Epithelial cell of esophagus (primary cell): ENCODE data around the gene OSBPL3.

Source experiments
- DNase-seq: peaks from one replicate; pipeline ENCODE4 v3.0.0; 2010; ENCODE audit warnings: low read depth
- H3K4me3 ChIP-seq: 2 replicates; pipeline ENCODE4 v1.5.1; 2011; ENCODE audit warnings: mild to moderate bottlenecking, low read length, control low read depth
- CTCF ChIP-seq: IDR thresholded peaks from 2 replicates; pipeline ENCODE4 v1.5.1; 2011; ENCODE audit warnings: low read depth, mild to moderate bottlenecking, low read length, control low read depth, inconsistent platforms; ENCODE audit not compliant: insufficient read depth; ENCODE audit errors: missing control alignments

OSBPL3 gene

DNA sequence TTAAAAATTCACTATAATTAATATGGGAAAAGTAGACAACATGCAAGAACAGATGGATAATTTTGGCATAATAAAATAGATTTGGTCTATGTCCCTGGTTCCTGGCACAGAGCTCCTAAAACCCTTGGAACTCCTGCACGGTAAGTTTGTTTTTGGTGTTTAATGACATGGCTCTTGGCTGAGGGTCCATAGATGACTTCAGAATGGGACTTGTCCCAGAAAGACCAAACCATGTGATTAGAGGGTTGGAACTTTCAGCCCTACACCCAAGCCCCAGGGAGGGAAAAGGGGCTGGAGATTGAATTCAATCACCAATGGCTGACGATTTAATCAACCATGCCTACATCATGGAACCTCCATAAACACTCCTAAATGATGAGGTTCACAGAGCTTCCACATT, 210.1 kb downstream of the OSBPL3 start:
- H3K4me3 ChIP-seq, result no peak overlapping the region
- no peak for TF ChIP-seq CTCF
- DNase-seq, result no peak

GRCh38 chr7:24769014-24769830, 210.8 kb downstream of the OSBPL3 start:
- no peak for DNase-seq
- no peak for TF ChIP-seq CTCF

GRCh38 chr7:24767878-24768569, 212.0 kb downstream of the OSBPL3 start:
- no peak for DNase-seq
- TF ChIP-seq CTCF, result no peak

More at GRCh38 chr7:24769014-24769830, 210.8 kb downstream of the OSBPL3 start:
- H3K4me3 ChIP-seq, result no peak overlapping the region

DNA sequence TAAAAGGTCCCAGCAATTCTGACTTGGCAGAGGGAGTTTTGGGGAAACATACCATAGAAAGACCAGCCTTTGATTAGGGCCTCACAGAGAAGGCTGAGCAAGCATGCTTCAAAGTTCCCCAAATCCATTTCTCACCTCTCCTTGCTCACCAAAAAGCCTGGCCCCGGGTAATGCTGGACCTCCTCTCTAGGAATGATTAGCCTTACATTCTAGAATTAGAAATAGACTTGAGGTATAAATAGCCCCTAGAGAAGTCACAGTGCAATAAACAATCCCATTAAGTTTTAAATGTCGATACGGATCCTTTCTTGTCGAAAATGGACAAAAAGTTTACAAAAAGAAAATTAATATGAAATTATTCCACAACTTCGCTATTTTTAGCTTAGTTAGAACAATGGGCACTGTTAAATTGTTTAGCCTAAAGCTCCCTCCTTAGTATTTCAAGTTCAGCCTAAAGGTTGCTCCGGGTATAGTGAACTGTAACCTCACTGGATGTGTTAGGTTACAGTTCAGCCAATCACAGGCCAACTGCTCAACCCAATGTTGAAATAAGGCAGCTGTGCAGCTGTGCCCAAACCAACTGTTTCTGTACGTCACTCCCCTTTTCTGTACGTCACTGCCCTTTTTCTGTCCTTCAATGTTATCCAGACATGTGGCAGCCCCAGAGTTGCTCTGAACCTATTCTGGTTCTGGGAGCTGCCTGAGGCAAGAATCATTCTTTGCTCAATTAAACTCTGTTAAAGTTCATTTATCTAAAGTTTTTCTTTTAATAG, 214.8 kb downstream of the OSBPL3 start:
- no peak overlapping the region for H3K4me3 ChIP-seq
- no peak for DNase-seq
- no peak for TF ChIP-seq CTCF

More at GRCh38 chr7:24767878-24768569, 212.0 kb downstream of the OSBPL3 start:
- no peak overlapping the region for H3K4me3 ChIP-seq

GRCh38 chr7:24764011-24764410, 216.0 kb downstream of the OSBPL3 start:
- TF ChIP-seq CTCF, result no peak
- H3K4me3 ChIP-seq, result no peak overlapping the region
- DNase-seq, result no peak

DNA sequence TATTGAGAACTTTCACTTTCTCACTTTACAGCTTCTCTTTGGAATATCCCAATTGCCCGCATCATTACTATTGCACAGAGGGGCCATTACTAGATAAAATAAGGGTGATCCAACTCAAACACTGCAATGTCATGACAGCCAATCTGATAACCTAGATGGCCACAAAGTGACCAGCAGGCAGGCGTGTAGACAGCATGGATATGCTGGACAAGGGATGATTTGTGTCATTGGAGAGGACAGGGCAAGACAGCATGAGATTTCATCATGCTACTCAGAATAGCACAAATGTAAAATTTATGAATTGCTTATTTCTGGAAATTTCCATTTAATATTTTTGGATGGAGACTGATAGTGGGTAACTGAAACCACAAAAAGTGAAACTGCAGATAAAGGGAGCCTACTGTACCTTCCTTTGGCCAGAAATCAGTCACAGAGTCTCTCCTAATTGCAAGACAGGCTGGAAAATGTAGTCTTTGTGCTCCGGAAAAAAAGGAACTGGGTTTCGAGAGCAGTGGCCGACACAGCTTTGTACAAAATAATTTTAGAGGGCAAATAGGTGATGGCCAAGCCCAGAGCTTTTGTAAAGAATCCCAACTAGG, 216.6 kb downstream of the OSBPL3 start:
- no peak for DNase-seq
- TF ChIP-seq CTCF, result no peak

More for the DNA sequence above, 216.6 kb downstream of the OSBPL3 start:
- no peak overlapping the region for H3K4me3 ChIP-seq
